H1 (cell line): ENCODE measurements around the gene TCN2. TPM values are rescaled to one million over a fixed set of nuclear protein-coding genes. Genes with fewer than 3 reads are reported as not detected.

Experiments
- CTCF ChIA-PET: fragments of 300-600 bp; sonication (Branson Sonifier 250); formaldehyde crosslinking; loops from one replicate; lab custom pipeline; 2021; ENCODE audit not compliant: partially characterized antibody; lab: Charles Lee
- POLR2A ChIA-PET: fragments of 300-600 bp; sonication (Branson Sonifier 250); formaldehyde crosslinking; loops from one replicate; lab custom pipeline; 2021; ENCODE audit warnings: inconsistent platforms; ENCODE audit not compliant: partially characterized antibody; lab: Charles Lee
- DNase-seq, 2 experiments: peaks; one replicate each; pipeline versions ENCODE4 v3.0.0 to v3.0.0-alpha.2; 2010 to 2022; ENCODE audit warnings: low spot score in 2 of 2, low read depth in 1 of 2, mixed read lengths in 1 of 2
- FAIRE-seq: peaks from 2 replicates; lab custom pipeline; 2011; peaks lifted over from hg19 to GRCh38; lab: Jason Lieb, UNC
- H2AFZ ChIP-seq: 2 replicates; pipeline ENCODE4 v1.8.1; 2012; ENCODE audit warnings: low read length, inconsistent platforms
- H2AK5ac ChIP-seq: 2 replicates; pipeline ENCODE4 v1.6.1; 2013; ENCODE audit warnings: low read depth, low read length
- H2BK120ac ChIP-seq: replicated peaks from 2 replicates; pipeline ENCODE3; 2013; ENCODE audit warnings: low read depth, low read length, inconsistent platforms
- H2BK12ac ChIP-seq: 2 replicates; pipeline ENCODE4 v1.6.1; 2013; ENCODE audit warnings: low read depth, low read length
- H2BK15ac ChIP-seq: 2 replicates; pipeline ENCODE4 v1.6.1; 2013; ENCODE audit warnings: low read length
- H2BK20ac ChIP-seq: 2 replicates; pipeline ENCODE4 v1.6.1; 2013; ENCODE audit warnings: low read length
- H2BK5ac ChIP-seq: 2 replicates; pipeline ENCODE4 v1.6.1; 2013; ENCODE audit warnings: low read depth, low read length
- H3K14ac ChIP-seq: 2 replicates; pipeline ENCODE4 v1.6.1; 2013; ENCODE audit warnings: inconsistent platforms; ENCODE audit not compliant: insufficient read length
- H3K18ac ChIP-seq: 2 replicates; pipeline ENCODE4 v1.6.1; 2013; ENCODE audit warnings: low read length; ENCODE audit errors: extremely low read depth
- H3K23ac ChIP-seq: 2 replicates; pipeline ENCODE4 v1.6.1; 2013; ENCODE audit warnings: inconsistent platforms; ENCODE audit not compliant: insufficient read length
- H3K23me2 ChIP-seq: 2 replicates; pipeline ENCODE4 v1.6.1; 2013; ENCODE audit warnings: low read depth, low read length
- H3K27ac ChIP-seq: 2 replicates; pipeline ENCODE4 v1.6.1; 2011; ENCODE audit warnings: low read depth, low read length, inconsistent platforms
- H3K27me3 ChIP-seq, 4 experiments: replicated peaks in 1 of 4; 1 replicate in 1 of 4; 2 replicates in 3 of 4; pipeline versions ENCODE4 v1.6.1 to v1.8.1; 2011 to 2013; ENCODE audit warnings: low read length in 3 of 4, mild to moderate bottlenecking in 3 of 4, inconsistent platforms in 2 of 4, mixed read lengths in 2 of 4, moderate library complexity in 1 of 4; ENCODE audit not compliant: control insufficient read depth in 3 of 4, insufficient read depth in 3 of 4; ENCODE audit errors: extremely low read depth in 1 of 4
- H3K36me3 ChIP-seq, 4 experiments: 2 replicates each; pipeline versions ENCODE4 v1.6.1 to v1.8.1; 2011 to 2013; ENCODE audit warnings: mild to moderate bottlenecking in 4 of 4, low read length in 3 of 4, moderate library complexity in 2 of 4, control low read depth in 1 of 4, inconsistent platforms in 1 of 4; ENCODE audit not compliant: insufficient read depth in 4 of 4, control insufficient read depth in 2 of 4
- H3K4ac ChIP-seq: replicated peaks from 2 replicates; pipeline ENCODE3; 2013; ENCODE audit warnings: low read length, low read depth, mixed read lengths, inconsistent platforms; ENCODE audit not compliant: insufficient read length
- H3K4me1 ChIP-seq, 4 experiments: replicated peaks in 1 of 4; 1 replicate in 1 of 4; 2 replicates in 3 of 4; pipeline versions ENCODE4 v1.6.1 to v1.8.1; 2011 to 2013; ENCODE audit warnings: low read length in 3 of 4, inconsistent platforms in 2 of 4, mixed read lengths in 1 of 4; ENCODE audit not compliant: insufficient read depth in 4 of 4, control insufficient read depth in 3 of 4
- H3K4me2 ChIP-seq, 2 experiments: 2 replicates each; pipeline versions ENCODE4 v1.6.1 to v1.8.1; 2011 to 2013; ENCODE audit warnings: low read depth in 2 of 2, low read length in 2 of 2, control low read depth in 1 of 2, inconsistent platforms in 1 of 2, mild to moderate bottlenecking in 1 of 2; ENCODE audit not compliant: insufficient read depth in 1 of 2
- H3K4me3 ChIP-seq, 4 experiments: fragments of 200-600, 300-600 bp in 1 of 4; sonication (generic), shearing (Covaris generic), sonication (Bioruptor Twin) in 1 of 4; 2 replicates each; pipeline versions ENCODE4 v1.5.1 to v1.8.1; 2011 to 2016; ENCODE audit warnings: low read length in 4 of 4, low read depth in 3 of 4, control low read depth in 2 of 4, inconsistent platforms in 2 of 4, mild to moderate bottlenecking in 2 of 4, mixed read lengths in 1 of 4, moderate library complexity in 1 of 4; ENCODE audit not compliant: insufficient read depth in 2 of 4; ENCODE audit errors: extremely low read depth in 1 of 4
- H3K56ac ChIP-seq: replicated peaks from 2 replicates; pipeline ENCODE3; 2013; ENCODE audit warnings: low read depth, mild to moderate bottlenecking, mixed read lengths, low read length, inconsistent platforms; ENCODE audit not compliant: insufficient read length
- H3K79me1 ChIP-seq: 2 replicates; pipeline ENCODE4 v1.6.1; 2013; ENCODE audit warnings: low read depth, low read length, control low read depth
- H3K79me2 ChIP-seq, 2 experiments: 2 replicates each; pipeline versions ENCODE4 v1.6.1 to v1.8.1; 2012 to 2013; ENCODE audit warnings: low read length in 2 of 2, mild to moderate bottlenecking in 2 of 2, inconsistent platforms in 1 of 2; ENCODE audit not compliant: insufficient read depth in 2 of 2, control insufficient read depth in 1 of 2
- H3K9ac ChIP-seq, 4 experiments: replicated peaks in 1 of 4; 1 replicate in 1 of 4; 2 replicates in 3 of 4; pipeline versions ENCODE4 v1.6.1 to v1.8.1; 2011 to 2013; ENCODE audit warnings: low read depth in 3 of 4, low read length in 3 of 4, control low read depth in 2 of 4, mild to moderate bottlenecking in 2 of 4, moderate library complexity in 2 of 4, inconsistent platforms in 1 of 4; ENCODE audit errors: extremely low read depth in 1 of 4
- H3K9me3 ChIP-seq, 2 experiments: 2 replicates each; pipeline versions ENCODE4 v1.6.1 to v1.8.1; 2012 to 2013; ENCODE audit warnings: mild to moderate bottlenecking in 2 of 2, moderate library complexity in 2 of 2, control low read depth in 1 of 2, inconsistent platforms in 1 of 2, low read depth in 1 of 2, low read length in 1 of 2, mixed read lengths in 1 of 2; ENCODE audit not compliant: insufficient read depth in 2 of 2
- H4K20me1 ChIP-seq, 2 experiments: replicated peaks in 1 of 2; 2 replicates each; pipeline versions ENCODE3 to v1.8.1; 2011 to 2013; ENCODE audit warnings: inconsistent platforms in 2 of 2, low read length in 2 of 2, mild to moderate bottlenecking in 1 of 2; ENCODE audit not compliant: insufficient read depth in 2 of 2, control insufficient read depth in 1 of 2
- H4K5ac ChIP-seq: 2 replicates; pipeline ENCODE4 v1.6.1; 2013; ENCODE audit warnings: low read length, low read depth, mixed read lengths, inconsistent platforms; ENCODE audit not compliant: insufficient read length
- H4K8ac ChIP-seq: 2 replicates; pipeline ENCODE4 v1.8.0; 2013; ENCODE audit warnings: mild to moderate bottlenecking, moderate library complexity, low read length, inconsistent platforms; ENCODE audit not compliant: insufficient read depth; ENCODE audit errors: extremely low read depth
- H4K91ac ChIP-seq: replicated peaks from 2 replicates; pipeline ENCODE3; 2013; ENCODE audit warnings: low read length, mixed read lengths, inconsistent platforms; ENCODE audit not compliant: insufficient read length
- GABPA ChIP-seq: IDR thresholded peaks from 2 replicates; pipeline ENCODE4 v1.6.1; 2011; ENCODE audit warnings: mild to moderate bottlenecking, low read length, moderate library complexity, borderline replicate concordance; ENCODE audit not compliant: insufficient read depth
- MAX ChIP-seq: IDR thresholded peaks from 2 replicates; pipeline ENCODE4 v1.6.1; 2012; ENCODE audit warnings: inconsistent platforms
- NRF1 ChIP-seq: IDR thresholded peaks from 2 replicates; pipeline ENCODE4 v1.6.1; 2011; ENCODE audit warnings: mild to moderate bottlenecking, low read depth, low read length, improper control_type of control experiment
- RNF2 ChIP-seq: fragments of 200-900, 300-1000 bp; sonication (generic); IDR thresholded peaks from 2 replicates; pipeline ENCODE4 v1.7.1; 2016; ENCODE audit warnings: borderline replicate concordance, low read depth, mild to moderate bottlenecking, antibody characterized with exemption, low read length; ENCODE audit not compliant: poor library complexity, severe bottlenecking; ENCODE audit errors: missing control alignments
- SP1 ChIP-seq: IDR thresholded peaks from 2 replicates; pipeline ENCODE4 v1.6.1; 2011; ENCODE audit warnings: low read depth, low read length
- SP4 ChIP-seq: IDR thresholded peaks from 2 replicates; pipeline ENCODE4 v1.6.1; 2012; ENCODE audit warnings: low read length, inconsistent platforms
- YY1 ChIP-seq: IDR thresholded peaks from 2 replicates; pipeline ENCODE4 v1.6.1; 2011; ENCODE audit warnings: low read depth, mild to moderate bottlenecking, low read length
- WGBS, 2 experiments: shearing (Covaris generic) in 1 of 2; methylation state at CpG; one replicate each; pipeline versions ENCODE4 v1.1.6 to v1.1.7; 2013 to 2015; ENCODE audit warnings: low lambda C conversion rate in 2 of 2, mixed read lengths in 2 of 2, inconsistent platforms in 1 of 2, low coverage in 1 of 2, missing lambda C conversion rate in 1 of 2; ENCODE audit not compliant: insufficient replicate concordance in 2 of 2, insufficient coverage in 1 of 2, insufficient read length in 1 of 2; ENCODE audit errors: extremely low coverage in 1 of 2, missing lambda C conversion rate in 1 of 2; 5-methylcytosine and 5-hydroxymethylcytosine counted together
- polyA plus RNA-seq, 7 experiments: library from polyadenylated mRNA; depleted of rRNA in 3 of 7; stranded (reverse) in 5 of 7; unstranded in 2 of 7; fragments of >200 nt in 5 of 7; fragments of 200-250 nt in 2 of 7; gene quantifications; 1 replicate in 5 of 7; 2 replicates in 1 of 7; 4 replicates in 1 of 7; pipeline versions ENCODE4 v1.2.1 to v1.2.3, GENCODE V29; 2011 to 2013; ENCODE audit warnings: missing spikeins in 2 of 7, mixed read lengths in 2 of 7
- total RNA-seq: library from RNA; stranded (reverse); fragmentation: NEBNext Ultra II Directional; extraction: Animal tissue kit (Norgen Biotek cat#: 25700); gene quantifications from 2 replicates; pipeline ENCODE4 v1.2.1, GENCODE V29; 2021

Gene TCN2
- total and polyA plus RNA-seq, 2 of the 8 experiments (the other 6 are each of a cell fraction or from before 2014, with no cell fraction given): 30.0 to 87.8 TPM

- Histone ChIP-seq H3K79me2 (no peaks in the 10 kb centered on the region), H2BK5ac (no peak overlapping the region), H2BK120ac (no peak overlapping the region), H3K9ac (no peak overlapping the region), H2BK12ac (no peak overlapping the region), H3K79me1 (no peaks in the 10 kb centered on the region), H3K4me3 (no peak overlapping the region), H3K14ac (no peak overlapping the region), H2BK20ac (no peak overlapping the region), H3K36me3 (no peaks in the 10 kb centered on the region), H3K9me3 (no peaks in the 10 kb centered on the region), H3K4me2 (no peak overlapping the region; a peak in 1 of 4 replicates), H3K23ac (no peak overlapping the region), H4K5ac (no peak overlapping the region), H2BK15ac (no peak overlapping the region)
- 93% methylated on average over 19 of the region's 29 CpGs; no CpG with 5 or more reads in 1 of the 2 experiments for WGBS, 2 experiments
- CTCF ChIA-PET: interaction anchor here (0.8 to 5.8 kb wide), 3 partner anchors 9 to 17 kb away, joined by 3 to 40 read pairs (median 8); no protein-coding TSS in a partner anchor
- TF ChIP-seq MAX (no peak), SP4 (no peak), YY1 (no peak), GABPA (no peak), NRF1 (no peak), SP1 (no peak), RNF2 (no peak)
- TF ChIP-seq, all 59 proteins: peak for 0
- H3K18ac ChIP-seq: no peak overlapping the region
- H4K91ac ChIP-seq: no peak overlapping the region
- peak in 1 of 2 experiments; percentile 55 for DNase-seq
- peaks cover 0 to 2% of the 10 kb centered on the region in 2 experiments for H4K20me1 ChIP-seq
- H3K27ac ChIP-seq: no peak overlapping the region
- H3K56ac ChIP-seq: no peak overlapping the region
- no peaks in the 10 kb centered on the region for H3K23me2 ChIP-seq
- no peaks in the 10 kb centered on the region for H3K4me1 ChIP-seq
- FAIRE-seq: no peak
- H4K8ac ChIP-seq: no peak overlapping the region; the same call in 1 of the 2 replicates
- no peak overlapping the region for H2AFZ ChIP-seq
- no peak overlapping the region for H3K4ac ChIP-seq
- POLR2A ChIA-PET: interaction anchor here (0.7 to 1.5 kb wide), 5 partner anchors 9 to 373 kb away, joined by 3 read pairs; partner anchors contain the start of gene TCN2
- H3K27me3 ChIP-seq: no peaks in the 10 kb centered on the region; a peak in 2 of 7 replicates
- no peak overlapping the region for H2AK5ac ChIP-seq
These were observed 10.1 kb upstream of the TCN2 start for GRCh38 chr22:30596886-30597285.
